Activated CD8-positive, alpha-beta T cell treated with anti-CD3 and anti-CD28 coated beads, Interleukin-2, amount 10 ng/mL, durations not matched to agents 7 days and 5 days (primary cell): ENCODE measurements around the gene KAT6B. TPM values are rescaled to one million over a fixed set of nuclear protein-coding genes. Genes with fewer than 3 reads are reported as not detected.

Experiments used
- ATAC-seq: fragments of 150-1000 bp; cut with Tn5 transposase; one replicate; pipeline ENCODE4 v1.10.0; 2021; ENCODE audit warnings: moderate library complexity
- CTCF ChIA-PET: fragments of 350-600 bp; sonication (Branson Sonifier 250); formaldehyde crosslinking; loops from one replicate; lab custom pipeline; 2021; ENCODE audit warnings: antibody characterized with exemption; lab: Charles Lee
- POLR2A ChIA-PET: fragments of 350-600 bp; sonication (Branson Sonifier 250); formaldehyde crosslinking; loops from one replicate; lab custom pipeline; 2021; ENCODE audit warnings: antibody characterized with exemption; lab: Charles Lee
- DNase-seq: peaks from one replicate; pipeline ENCODE4 v3.0.0-alpha.2; 2020
- H3K27ac Mint-ChIP-seq: one replicate; pipeline ENCODE4 v1.8.0; 2021; ENCODE audit warnings: mild to moderate bottlenecking, mixed read lengths
- H3K27me3 Mint-ChIP-seq: one replicate; pipeline ENCODE4 v1.8.0; 2021; ENCODE audit warnings: low read depth, mixed read lengths
- H3K36me3 Mint-ChIP-seq: one replicate; pipeline ENCODE4 v1.8.0; 2021; ENCODE audit warnings: low read depth, mixed read lengths
- H3K4me1 Mint-ChIP-seq: one replicate; pipeline ENCODE4 v1.8.0; 2021; ENCODE audit warnings: low read depth, mixed read lengths
- H3K4me3 Mint-ChIP-seq: one replicate; pipeline ENCODE4 v1.8.0; 2021; ENCODE audit warnings: mild to moderate bottlenecking, mixed read lengths
- H3K9me3 Mint-ChIP-seq: one replicate; pipeline ENCODE4 v1.8.0; 2022; ENCODE audit warnings: mixed read lengths; ENCODE audit not compliant: insufficient read depth
- total RNA-seq, 2 experiments: library from RNA; stranded (reverse); gene quantifications; one replicate each; pipeline ENCODE4 v1.2.3, GENCODE V29; 2021

Gene KAT6B
- total RNA-seq, 2 experiments from 2014 or later = 40.3 to 43.1 TPM

DNA sequence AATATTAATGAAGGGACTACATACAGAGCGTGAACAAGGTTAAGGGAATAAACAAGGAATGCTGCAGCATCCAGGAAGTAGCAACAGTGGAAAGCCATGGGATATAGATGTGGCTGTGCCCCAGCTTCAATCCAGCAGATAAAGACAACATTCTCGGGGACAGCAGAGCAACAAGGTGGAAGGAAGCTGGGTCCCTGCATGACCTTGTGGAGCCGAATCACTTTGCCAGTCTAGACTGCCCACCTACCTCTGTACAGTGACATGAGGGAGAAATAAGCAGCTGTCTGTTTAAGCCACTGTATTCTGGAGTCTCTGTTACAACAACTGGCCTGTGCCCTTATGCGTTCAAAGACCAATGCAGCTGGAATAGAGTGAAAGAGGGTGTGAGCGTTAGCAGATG is 255.0 kb downstream of the KAT6B start:
- Mint-ChIP-seq H3K9me3 (peaks cover 9% of the 10 kb centered on the region), H3K4me1 (peaks cover under 1% of the 10 kb centered on the region), H3K36me3 (no peaks in the 10 kb centered on the region), H3K4me3 (no peak overlapping the region), H3K27me3 (no peaks in the 10 kb centered on the region), H3K27ac (no peak overlapping the region)
- DNase-seq (no peak), ATAC-seq (no peak)
- ChIA-PET CTCF (no interaction called here), POLR2A (no interaction called here)
